Suprapubic skin (tissue), 4 donors: ENCODE results near the gene MYD88. TPM values are rescaled to one million over a fixed set of nuclear protein-coding genes. Genes with fewer than 3 reads are reported as not detected.

Experiments used
- DNase-seq, 2 donors: peaks; one replicate each; pipeline ENCODE4 v3.0.0-alpha.2; 2019; ENCODE audit warnings: low spot score in 2 of 2
- H3K27ac ChIP-seq: fragments of 200-600 bp; sonication (generic); one replicate; pipeline ENCODE4 v1.5.1; 2019
- H3K27me3 ChIP-seq: fragments of 200-600 bp; sonication (generic); one replicate; pipeline ENCODE4 v1.5.1; 2019
- H3K36me3 ChIP-seq: fragments of 200-600 bp; sonication (generic); one replicate; pipeline ENCODE4 v1.5.1; 2019
- H3K4me1 ChIP-seq: fragments of 200-600 bp; sonication (generic); one replicate; pipeline ENCODE4 v1.5.1; 2019
- H3K4me3 ChIP-seq: fragments of 200-600 bp; sonication (generic); one replicate; pipeline ENCODE4 v1.5.1; 2019; ENCODE audit warnings: mild to moderate bottlenecking
- H3K9me3 ChIP-seq: fragments of 200-600 bp; sonication (generic); one replicate; pipeline ENCODE4 v1.5.1; 2019
- EP300 ChIP-seq: sonication (generic); formaldehyde crosslinking; IDR thresholded peaks from one replicate; pipeline ENCODE4 v1.6.1; 2017; ENCODE audit warnings: antibody characterized with exemption
- POLR2A ChIP-seq, 2 donors: fragments of 450-650 bp; IDR thresholded peaks; one replicate each; pipeline ENCODE4 v1.6.1; 2017; ENCODE audit warnings: antibody characterized with exemption in 2 of 2, mild to moderate bottlenecking in 2 of 2, moderate library complexity in 2 of 2
- POLR2AphosphoS5 ChIP-seq, 3 donors: sonication (generic); formaldehyde crosslinking; IDR thresholded peaks; one replicate each; pipeline ENCODE4 v1.6.1; 2017; ENCODE audit warnings: antibody characterized with exemption in 3 of 3
- WGBS: methylation state at CpG from one replicate; pipeline ENCODE4 v1.1.5; 2018; 5-methylcytosine and 5-hydroxymethylcytosine counted together
- total RNA-seq, 4 donors: library from RNA; depleted of rRNA; stranded (reverse); fragments of >200 nt; gene quantifications; one replicate each; pipeline ENCODE4 v1.1.0, GENCODE V29; 2016
- TF ChIP-seq, protein P1 (sequence below), 2 donors: fragments of 200-600 bp in 1 of 2; fragments of 450-650 bp in 1 of 2; sonication (generic) in 1 of 2; IDR thresholded peaks; one replicate each; pipeline ENCODE4 v1.5.1; 2016 to 2019; ENCODE audit warnings: antibody characterized with exemption in 2 of 2, mild to moderate bottlenecking in 1 of 2, moderate library complexity in 1 of 2

The MYD88 gene
- total RNA-seq, 4 donors from 2014 or later: 21.6 to 33.2 (median 28.1) TPM

- TF ChIP-seq EP300: no peak
- no peak for TF ChIP-seq POLR2A (IDR thresholded peaks at IDR 0.05)
- TF ChIP-seq, protein P1, sequence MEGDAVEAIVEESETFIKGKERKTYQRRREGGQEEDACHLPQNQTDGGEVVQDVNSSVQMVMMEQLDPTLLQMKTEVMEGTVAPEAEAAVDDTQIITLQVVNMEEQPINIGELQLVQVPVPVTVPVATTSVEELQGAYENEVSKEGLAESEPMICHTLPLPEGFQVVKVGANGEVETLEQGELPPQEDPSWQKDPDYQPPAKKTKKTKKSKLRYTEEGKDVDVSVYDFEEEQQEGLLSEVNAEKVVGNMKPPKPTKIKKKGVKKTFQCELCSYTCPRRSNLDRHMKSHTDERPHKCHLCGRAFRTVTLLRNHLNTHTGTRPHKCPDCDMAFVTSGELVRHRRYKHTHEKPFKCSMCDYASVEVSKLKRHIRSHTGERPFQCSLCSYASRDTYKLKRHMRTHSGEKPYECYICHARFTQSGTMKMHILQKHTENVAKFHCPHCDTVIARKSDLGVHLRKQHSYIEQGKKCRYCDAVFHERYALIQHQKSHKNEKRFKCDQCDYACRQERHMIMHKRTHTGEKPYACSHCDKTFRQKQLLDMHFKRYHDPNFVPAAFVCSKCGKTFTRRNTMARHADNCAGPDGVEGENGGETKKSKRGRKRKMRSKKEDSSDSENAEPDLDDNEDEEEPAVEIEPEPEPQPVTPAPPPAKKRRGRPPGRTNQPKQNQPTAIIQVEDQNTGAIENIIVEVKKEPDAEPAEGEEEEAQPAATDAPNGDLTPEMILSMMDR (IDR thresholded peaks at IDR 0.05): no peak
- no peak for TF ChIP-seq POLR2AphosphoS5 (IDR thresholded peaks at IDR 0.05)
- WGBS: 83% methylated on average over 10 of the region's 11 CpGs
- H3K36me3 ChIP-seq: peaks cover 64% of the 10 kb centered on the region
- H3K9me3 ChIP-seq: no peaks in the 10 kb centered on the region
- peak; percentile 55 to 70 for DNase-seq
- H3K27me3 ChIP-seq: no peaks in the 10 kb centered on the region
- H3K4me1 ChIP-seq: no peaks in the 10 kb centered on the region
- no peak overlapping the region for H3K27ac ChIP-seq
- no peak overlapping the region for H3K4me3 ChIP-seq
These were observed 17.6 kb upstream of the MYD88 start for GRCh38 chr3:38120693-38121450.

- H3K9me3 ChIP-seq: no peaks in the 10 kb centered on the region
- H3K27me3 ChIP-seq: no peaks in the 10 kb centered on the region
- TF ChIP-seq, protein P1 (IDR thresholded peaks at IDR 0.05): no peak
- TF ChIP-seq POLR2AphosphoS5 (IDR thresholded peaks at IDR 0.05) (no peak), POLR2A (IDR thresholded peaks at IDR 0.05) (no peak), EP300 (no peak)
- no peaks in the 10 kb centered on the region for H3K4me1 ChIP-seq
- no peak overlapping the region for H3K4me3 ChIP-seq
- WGBS: 100% methylated on average over 2 of the region's 9 CpGs
- peaks cover 70% of the 10 kb centered on the region for H3K36me3 ChIP-seq
- DNase-seq: peak; percentile 46 to 72
- H3K27ac ChIP-seq: no peak overlapping the region
These were observed 17.0 kb upstream of the MYD88 start for GRCh38 chr3:38121451-38121831.

DNA sequence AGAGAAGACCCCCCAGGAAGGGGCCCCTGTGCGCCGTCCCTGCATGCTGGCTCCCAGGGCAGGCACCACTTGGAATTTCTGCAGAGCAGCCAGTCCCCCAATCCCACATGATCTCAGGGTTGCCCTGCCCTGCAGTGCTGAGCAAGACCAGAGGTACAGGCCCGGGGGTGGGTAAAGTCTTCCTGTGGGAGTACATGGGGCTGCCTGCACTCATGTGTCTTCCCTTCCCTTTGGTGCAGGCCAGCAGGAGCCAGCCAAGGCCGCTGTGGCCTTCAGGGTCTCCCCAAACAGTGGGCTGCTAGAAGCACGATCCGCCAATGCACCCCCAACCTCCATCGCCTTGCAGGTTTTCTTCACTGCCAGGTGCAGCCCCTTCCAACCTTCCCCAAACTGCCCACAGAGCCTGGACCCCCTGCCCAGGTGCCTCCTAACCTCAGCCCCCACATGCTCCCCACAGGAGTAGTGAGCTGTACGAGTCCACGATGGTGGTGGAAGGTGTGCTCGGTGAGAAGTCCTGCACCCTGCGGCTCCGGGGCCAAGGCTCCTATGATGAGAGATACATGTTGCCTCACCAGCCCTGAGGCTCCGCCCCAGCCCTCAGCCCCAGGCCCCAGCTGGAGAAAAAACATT lies 16.5 kb upstream of the MYD88 start:
- TF ChIP-seq POLR2A (IDR thresholded peaks at IDR 0.05) (no peak), EP300 (no peak), POLR2AphosphoS5 (IDR thresholded peaks at IDR 0.05) (no peak)
- TF ChIP-seq, protein P1 (IDR thresholded peaks at IDR 0.05): no peak
- Histone ChIP-seq H3K27ac (no peak overlapping the region), H3K27me3 (no peaks in the 10 kb centered on the region), H3K4me3 (no peak overlapping the region), H3K4me1 (no peaks in the 10 kb centered on the region), H3K9me3 (no peaks in the 10 kb centered on the region), H3K36me3 (peaks cover 75% of the 10 kb centered on the region)
- DNase-seq: peak; percentile 56 to 57
- 93% methylated on average over 11 of the region's 13 CpGs for WGBS

DNA sequence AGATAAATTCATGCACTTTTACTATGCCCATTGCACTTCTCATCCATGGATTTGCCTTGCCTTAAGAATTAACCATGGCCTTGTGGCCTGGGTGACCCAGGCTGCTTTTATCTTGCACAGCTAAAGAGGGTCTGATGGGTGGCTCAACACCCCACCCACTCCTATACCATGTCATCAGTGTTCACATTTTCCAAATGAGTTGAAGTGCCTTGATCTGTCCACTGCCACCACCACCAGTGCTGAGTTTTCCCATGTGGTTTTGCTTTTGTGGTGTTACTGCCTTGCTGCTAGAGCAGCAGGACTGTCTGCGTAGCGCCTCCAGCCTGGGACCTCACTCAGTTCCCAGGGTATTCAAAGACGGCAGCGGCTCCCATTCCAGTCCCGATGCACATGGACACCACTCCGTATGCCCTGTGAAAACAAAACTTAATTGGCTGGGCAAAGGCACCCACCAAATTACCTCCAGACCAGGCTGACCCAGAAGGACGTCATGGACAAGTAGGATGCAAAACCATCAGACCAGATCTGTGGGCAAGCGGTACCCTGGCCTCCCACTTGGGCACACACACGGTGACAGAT lies 15.7 kb upstream of the MYD88 start:
- H3K9me3 ChIP-seq: no peaks in the 10 kb centered on the region
- H3K36me3 ChIP-seq: peaks cover 84% of the 10 kb centered on the region
- no peak overlapping the region for H3K27ac ChIP-seq
- H3K4me3 ChIP-seq: no peak overlapping the region
- TF ChIP-seq POLR2AphosphoS5 (IDR thresholded peaks at IDR 0.05): no peak
- TF ChIP-seq, protein P1 (IDR thresholded peaks at IDR 0.05): no peak
- no peak for TF ChIP-seq EP300
- no peak for TF ChIP-seq POLR2A (IDR thresholded peaks at IDR 0.05)
- H3K4me1 ChIP-seq: no peaks in the 10 kb centered on the region
- peak in 1 of 2 donors; percentile 54 for DNase-seq
- H3K27me3 ChIP-seq: no peaks in the 10 kb centered on the region
- WGBS: 97% methylated on average over 9 of the region's 9 CpGs
